ENCODE measurements around the gene DSC2. TPM values are rescaled to one million over a fixed set of nuclear protein-coding genes. Genes with fewer than 3 reads are reported as not detected.
A peak's percentile ranks its signal among the peaks of the same experiment; 100 is the strongest.
"Not testable (repeated sequence)": the region's sequence is repeated elsewhere in the genome, so short reads cannot be mapped to it uniquely, and the experiment has no call there.

Gene DSC2
- total RNA-seq, 1 experiment from 2014 or later, result 33.4 TPM

DNA sequence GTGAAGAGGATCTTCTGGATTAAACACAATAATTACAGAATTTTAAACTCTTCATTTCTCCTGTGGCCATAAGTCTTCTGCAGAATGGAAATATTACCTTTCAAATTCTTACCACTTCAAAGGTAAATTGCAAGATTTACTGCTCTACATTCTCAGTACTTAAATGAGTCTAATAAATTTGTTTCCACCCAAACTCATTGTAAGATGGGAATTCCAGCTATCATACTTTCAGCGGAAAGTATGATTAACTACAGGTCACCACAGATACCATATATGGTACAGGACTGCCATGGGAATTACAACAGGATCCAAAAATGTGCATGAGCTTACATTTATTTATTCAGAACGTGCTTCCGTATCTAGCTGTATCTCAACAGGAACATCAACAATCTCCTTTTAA lies 62.8 kb downstream of the DSC2 start:
- POLR2A ChIA-PET, result no interaction called here
- Histone ChIP-seq H3K27me3 (ENCODE audit: insufficient read depth, low read length) (no peaks in the 10 kb centered on the region), H3K4me3 (replicated peaks in 1 of 2; ENCODE audit: low read depth in 1 of 2, low read length in 2 of 2) (peak overlapping the region in 1 of 2 experiments; percentile 8; a peak in 1 of 4 replicates), H3K4me2 (ENCODE audit: low read length) (peak overlapping the region; percentile 76), H3K4me1 (ENCODE audit: control insufficient read depth in 1 of 2, insufficient read depth in 2 of 2, low read length in 2 of 2) (peaks cover 0 to 35% of the 10 kb centered on the region in 2 experiments; a peak in 2 of 4 replicates), H3K36me3 (ENCODE audit: control insufficient read depth in 1 of 2, insufficient read depth in 2 of 2, low read length in 2 of 2) (no peaks in the 10 kb centered on the region), H4K20me1 (ENCODE audit: insufficient read depth) (no peaks in the 10 kb centered on the region), H2AFZ (ENCODE audit: low read depth, low read length, poor library complexity, severe bottlenecking) (no peak overlapping the region), H3K9me3 (ENCODE audit: control insufficient read depth in 1 of 2, insufficient read depth in 1 of 2, low read depth in 1 of 2, low read length in 2 of 2) (no peaks in the 10 kb centered on the region), H3K79me2 (ENCODE audit: insufficient read depth, low read length) (peaks cover 19% of the 10 kb centered on the region), H3K9me2 (ENCODE audit: insufficient read depth) (no peaks in the 10 kb centered on the region), H3K9ac (ENCODE audit: low read length) (peak overlapping the region; percentile 70; the same call in 1 of the 2 replicates), H3K27ac (ENCODE audit: low read depth, low read length) (peak overlapping the region; percentile 26; the same call in 1 of the 2 replicates)
- DNase-seq (ENCODE audit: low read depth, low spot score) (no peak), ATAC-seq (no peak)
- RAD21 ChIA-PET (ENCODE audit: low non-redundant PET in 1 of 2, low total read pairs in 2 of 2, uncharacterized antibody in 2 of 2, unreplicated experiment in 2 of 2), result no interaction called here
- CTCF ChIA-PET, result no interaction called here
- intact Hi-C loops (cut with micrococcal nuclease), result no loop called here
- BruUV-seq (replicated peaks), result no TSS peak
- TF ChIP-seq SP1 (IDR thresholded peaks at IDR 0.05; ENCODE audit: low read depth), result peak; percentile 35; the same call in 1 of the 2 replicates
- no peak for TF ChIP-seq YY1 (IDR thresholded peaks at IDR 0.05; ENCODE audit: extremely low read depth, insufficient replicate concordance, low read depth, low read length)
- 0 out of 2 replicates have a peak, but pooled peaks have one; percentile 24 for TF ChIP-seq JUND (IDR thresholded peaks at IDR 0.05)
- peak; percentile 32; the same call in 1 of the 2 replicates for TF ChIP-seq FOSL1 (IDR thresholded peaks at IDR 0.05; ENCODE audit: low read depth)
- peak; percentile 87 for TF ChIP-seq SRF (IDR thresholded peaks at IDR 0.05; ENCODE audit: low read depth)

DNA sequence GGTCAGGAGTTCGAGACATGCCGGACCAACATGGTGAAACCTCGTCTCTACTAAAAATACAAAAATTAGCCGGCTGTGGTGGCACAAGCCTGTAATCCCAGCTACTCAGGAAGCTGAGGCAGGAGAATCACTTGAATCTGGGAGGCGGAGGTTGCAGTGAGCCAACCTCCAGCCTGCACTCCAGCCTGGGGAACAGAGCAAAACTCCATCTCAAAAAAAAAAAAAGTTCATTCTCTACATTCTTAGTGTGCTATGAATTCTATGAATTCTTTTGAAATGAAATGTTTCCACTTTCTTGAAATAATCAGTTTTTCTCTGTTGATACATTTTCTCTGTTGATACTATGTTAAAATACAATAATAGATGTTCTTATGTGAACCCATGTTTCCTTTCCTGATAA lies 64.5 kb downstream of the DSC2 start:
- H2AFZ ChIP-seq (ENCODE audit: low read depth, low read length, poor library complexity, severe bottlenecking); H3K36me3 ChIP-seq (ENCODE audit: control insufficient read depth in 1 of 2, insufficient read depth in 2 of 2, low read length in 2 of 2); H3K9me3 ChIP-seq (ENCODE audit: control insufficient read depth in 1 of 2, insufficient read depth in 1 of 2, low read depth in 1 of 2, low read length in 2 of 2); H4K20me1 ChIP-seq (ENCODE audit: insufficient read depth); H3K9ac ChIP-seq (ENCODE audit: low read length); intact Hi-C loops (cut with micrococcal nuclease); H3K4me3 ChIP-seq (replicated peaks in 1 of 2; ENCODE audit: low read depth in 1 of 2, low read length in 2 of 2); ATAC-seq; H3K9me2 ChIP-seq (ENCODE audit: insufficient read depth); BruUV-seq (replicated peaks); DNase-seq (ENCODE audit: low read depth, low spot score); CTCF ChIA-PET; POLR2A ChIA-PET; RAD21 ChIA-PET (ENCODE audit: low non-redundant PET in 1 of 2, low total read pairs in 2 of 2, uncharacterized antibody in 2 of 2, unreplicated experiment in 2 of 2); H3K27ac ChIP-seq (ENCODE audit: low read depth, low read length); H3K27me3 ChIP-seq (ENCODE audit: insufficient read depth, low read length): not testable (repeated sequence)
- Histone ChIP-seq H3K4me1 (ENCODE audit: control insufficient read depth in 1 of 2, insufficient read depth in 2 of 2, low read length in 2 of 2) (peaks cover 0 to 21% of the 10 kb centered on the region in 2 experiments; a peak in 2 of 4 replicates), H3K4me2 (ENCODE audit: low read length) (peak overlapping the region; percentile 10), H3K79me2 (ENCODE audit: insufficient read depth, low read length) (peaks cover 20% of the 10 kb centered on the region)
